ENCODE measurements around the gene CHD5.

The CHD5 gene

DNA sequence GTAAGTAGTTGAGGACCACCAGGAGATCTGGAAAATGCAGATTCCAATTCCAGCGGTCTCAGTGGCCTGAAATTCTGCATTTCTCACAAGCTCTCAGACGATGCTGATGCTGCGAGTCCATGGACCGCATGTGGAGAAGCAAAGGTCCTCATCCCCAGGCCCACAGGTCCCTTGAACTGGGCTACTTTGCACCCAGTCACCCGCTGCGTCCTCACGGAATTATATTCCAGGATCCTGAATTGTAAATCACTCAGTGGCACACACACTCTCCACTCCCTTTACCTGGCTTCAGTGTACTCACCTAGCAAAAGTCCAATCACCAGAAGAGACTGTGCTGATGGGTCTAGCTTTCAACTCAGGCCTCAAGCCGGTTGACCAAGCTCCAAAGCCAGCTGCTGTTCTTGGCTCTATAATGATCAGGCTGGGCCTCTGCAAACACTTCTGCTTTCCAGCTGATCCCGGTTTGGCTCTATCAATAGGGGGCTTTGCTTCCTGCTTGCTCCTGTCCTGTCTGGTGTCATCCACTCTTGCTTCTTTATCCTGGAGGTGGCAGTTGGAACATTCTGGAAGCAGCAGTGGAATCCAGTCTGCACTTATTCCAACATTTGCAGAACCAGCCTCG lies 20.2 kb upstream of the CHD5 start:
- no peak for DNase-seq (ENCODE audit: low read depth)

DNA sequence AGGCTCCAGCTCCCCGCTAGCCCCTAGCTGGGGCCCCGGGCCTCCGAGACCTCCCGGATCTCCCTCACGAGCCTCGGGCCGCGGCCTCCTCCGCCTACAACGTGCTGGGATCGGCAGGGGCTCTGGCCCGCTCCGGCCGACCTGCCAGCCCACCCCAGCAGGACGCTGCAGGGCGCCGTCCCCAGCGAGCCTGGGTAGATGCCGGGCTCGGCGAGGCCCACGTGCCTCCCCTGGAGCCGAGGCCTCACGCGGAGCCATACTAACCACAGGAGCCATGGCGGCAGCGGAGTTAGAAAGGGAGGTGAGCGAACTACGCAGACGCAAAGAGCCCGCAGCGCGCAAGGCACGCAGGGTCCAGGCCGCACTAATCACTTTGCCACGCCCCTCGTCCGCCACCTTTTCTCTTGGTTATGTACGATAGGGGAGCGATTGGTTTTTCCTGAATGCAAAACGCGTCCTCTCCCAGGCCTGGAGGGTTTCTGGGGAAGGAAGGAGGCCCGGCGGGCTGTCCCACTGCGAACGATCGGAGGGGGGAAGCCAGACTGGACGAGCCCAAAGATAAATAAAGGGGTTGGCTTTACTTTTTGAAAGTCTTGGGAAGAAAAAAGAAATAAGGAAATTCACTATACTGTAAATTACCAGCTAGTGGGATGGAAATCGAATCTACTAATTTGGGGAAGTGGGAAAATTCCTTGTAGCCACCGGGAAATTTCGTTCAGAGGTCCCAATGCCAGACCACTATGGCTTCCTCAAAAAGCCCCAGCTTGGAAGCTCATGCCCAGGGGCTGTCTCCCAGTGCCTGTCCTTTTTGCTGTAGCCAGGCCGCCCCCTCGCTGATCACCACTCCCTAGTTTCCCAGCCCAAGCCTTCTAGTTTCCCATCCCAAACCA lies 19.4 kb upstream of the CHD5 start, which contains the start of gene RPL22:
RPL22 (minus strand) TSS at position 298 of the 890 bp plus-strand sequence; CDS start at position 276, 22 bp downstream.
- DNase-seq (ENCODE audit: low read depth), result peak; percentile 95

DNA sequence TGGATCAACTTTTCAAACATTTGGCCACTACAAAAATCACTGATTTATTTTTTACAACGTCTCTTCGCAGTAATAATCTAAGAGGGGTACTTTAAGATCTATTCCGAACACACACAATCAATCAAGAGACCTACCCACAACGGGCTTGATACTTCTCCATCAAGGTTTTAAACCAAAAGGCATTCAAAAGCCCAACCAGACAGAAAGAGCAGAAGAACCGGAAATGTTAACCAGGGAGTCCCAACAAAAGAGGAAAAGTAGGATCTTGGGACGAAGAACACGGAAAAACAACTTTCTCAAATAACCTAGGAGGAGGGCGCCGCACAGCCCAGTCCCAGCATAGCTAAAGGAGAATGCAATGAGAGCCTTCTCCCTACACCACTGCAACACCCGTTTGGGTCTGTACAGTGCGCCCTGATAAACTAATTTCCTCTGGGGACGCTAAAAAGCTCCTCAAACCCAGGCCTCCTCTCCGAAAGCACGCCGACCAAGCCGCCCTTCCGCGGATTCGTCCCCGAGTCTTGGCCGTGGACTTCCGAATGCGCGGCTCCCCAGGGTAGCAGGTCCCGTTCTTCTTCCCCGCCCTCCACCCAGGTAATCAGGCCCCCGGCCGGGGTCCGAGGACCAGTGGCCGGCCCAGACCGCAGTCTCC lies 18.7 kb upstream of the CHD5 start:
- DNase-seq (ENCODE audit: low read depth), result no peak

DNA sequence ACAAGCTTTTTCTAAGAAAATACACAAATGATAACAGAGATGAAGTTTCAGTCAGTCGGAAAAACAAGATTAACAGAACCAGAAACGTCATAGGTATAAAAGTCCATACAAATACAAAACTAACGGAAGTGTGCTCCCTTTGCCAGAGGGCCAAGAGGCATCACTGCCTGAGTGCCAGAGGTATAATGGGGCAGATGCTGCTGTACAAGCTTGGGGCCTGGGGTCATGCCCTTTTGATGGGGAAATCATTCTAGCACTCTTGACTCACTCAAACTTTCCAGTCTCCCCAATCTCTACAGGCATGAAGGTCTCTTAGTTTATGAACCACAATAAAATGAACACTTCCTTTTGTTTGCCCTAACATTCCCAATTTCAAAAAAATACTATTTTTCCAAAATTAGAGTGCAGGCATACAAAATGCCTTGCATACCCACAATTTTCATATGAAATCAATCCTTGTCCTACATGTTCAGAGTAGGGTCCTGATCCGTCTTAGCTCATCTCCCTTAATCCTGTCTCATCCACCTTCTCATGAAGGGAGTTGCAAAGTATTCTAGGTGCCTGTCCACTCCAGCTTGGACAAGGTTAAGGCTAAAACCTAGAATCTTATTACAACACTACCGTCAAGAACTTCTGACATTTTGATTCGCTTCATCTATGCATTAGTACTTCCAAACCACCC lies 17.8 kb upstream of the CHD5 start:
- DNase-seq (ENCODE audit: low read depth), result no peak

DNA sequence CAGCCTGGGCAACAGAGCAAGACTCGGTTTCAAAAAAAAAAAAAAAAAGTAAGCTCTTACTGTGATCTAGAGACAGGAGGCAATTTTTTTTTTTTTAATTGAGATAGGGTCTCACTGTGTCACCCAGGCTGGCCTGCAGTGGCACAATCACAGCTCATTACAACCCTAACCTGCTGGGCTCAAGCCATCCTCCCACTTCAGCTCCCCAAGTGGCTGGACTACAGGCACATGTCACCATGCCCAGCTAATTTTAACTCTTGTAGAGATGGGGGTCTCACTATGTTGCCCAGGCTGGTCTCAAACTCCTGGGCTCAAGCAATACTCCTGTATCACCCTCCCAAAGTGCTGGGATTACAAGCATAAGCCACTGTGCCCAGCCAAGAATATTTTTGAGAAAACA lies 11.8 kb upstream of the CHD5 start:
- DNase-seq (ENCODE audit: low read depth), result no peak

DNA sequence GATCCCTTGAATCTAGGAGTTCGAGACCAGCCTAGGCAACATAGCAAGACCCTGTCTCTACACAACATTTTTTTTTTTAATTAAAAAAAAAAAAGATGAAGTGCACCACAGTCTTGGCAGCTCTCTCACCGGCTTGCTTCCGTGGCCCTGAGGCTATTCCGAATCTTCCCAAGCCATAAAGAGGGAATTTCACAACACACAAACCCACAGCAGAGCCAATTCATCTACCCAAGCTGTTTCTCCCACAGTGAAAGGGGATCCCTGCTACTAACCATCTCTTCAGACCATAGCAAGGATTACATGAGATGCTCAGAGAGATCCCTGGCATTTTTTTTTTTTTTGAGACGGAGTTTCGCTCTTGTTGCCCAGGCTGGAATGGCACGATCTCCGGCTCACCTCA lies 8.3 kb upstream of the CHD5 start:
- no peak for DNase-seq (ENCODE audit: low read depth)

DNA sequence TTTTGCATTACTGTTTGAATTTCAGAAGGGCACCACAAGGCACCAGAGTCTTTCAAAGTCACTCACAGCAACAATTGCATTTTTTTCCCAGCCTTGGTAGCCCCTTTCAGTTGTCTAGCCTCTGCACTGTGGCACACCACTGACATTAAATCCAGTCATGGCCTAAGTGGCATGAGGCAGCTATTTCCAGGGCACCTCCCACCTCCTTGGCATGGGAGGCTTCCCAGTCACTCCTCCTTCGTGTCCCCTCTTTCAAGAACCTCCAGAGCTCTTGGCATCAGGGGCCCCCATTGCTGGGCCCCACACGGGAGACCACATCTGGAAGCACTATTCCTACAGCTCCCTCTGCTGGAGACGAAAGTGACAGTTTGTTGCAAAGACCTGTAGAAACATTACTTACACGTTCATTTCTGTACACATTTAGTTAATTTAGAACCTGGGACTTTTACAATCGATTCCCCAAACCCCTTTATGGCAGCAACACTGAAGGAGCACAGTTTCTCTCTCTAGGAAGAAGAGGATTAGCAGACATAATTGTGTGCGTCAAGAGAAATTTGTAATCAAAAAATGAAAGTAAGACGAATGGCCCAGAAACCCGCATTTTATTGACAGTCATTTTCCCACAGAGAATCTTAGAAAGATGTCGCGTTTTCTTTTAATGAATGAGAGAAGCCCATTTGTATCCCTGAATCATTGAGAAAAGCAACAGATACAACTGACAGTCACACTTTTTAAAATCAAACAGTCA lies 5.7 kb upstream of the CHD5 start:
- DNase-seq (ENCODE audit: low read depth), result no peak

DNA sequence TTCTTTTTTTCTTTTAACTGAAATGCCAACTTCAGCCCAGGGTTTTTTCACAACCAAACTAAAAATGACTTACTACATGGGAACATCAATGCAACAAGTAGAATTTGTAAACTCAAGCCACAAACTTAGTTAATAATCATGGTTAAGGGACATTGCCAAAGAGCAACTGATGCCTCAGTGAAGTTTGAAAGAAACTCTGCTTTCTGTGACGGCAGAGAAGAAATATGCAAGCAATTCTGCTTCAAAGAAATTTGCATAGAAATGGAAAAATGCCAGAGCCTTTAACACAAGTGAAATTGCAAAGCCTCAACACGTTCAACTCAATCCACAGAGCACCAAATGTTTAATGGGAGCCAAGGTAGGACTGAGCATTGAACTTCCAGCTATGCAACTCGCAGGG lies 5.0 kb upstream of the CHD5 start:
- no peak for DNase-seq (ENCODE audit: low read depth)

DNA sequence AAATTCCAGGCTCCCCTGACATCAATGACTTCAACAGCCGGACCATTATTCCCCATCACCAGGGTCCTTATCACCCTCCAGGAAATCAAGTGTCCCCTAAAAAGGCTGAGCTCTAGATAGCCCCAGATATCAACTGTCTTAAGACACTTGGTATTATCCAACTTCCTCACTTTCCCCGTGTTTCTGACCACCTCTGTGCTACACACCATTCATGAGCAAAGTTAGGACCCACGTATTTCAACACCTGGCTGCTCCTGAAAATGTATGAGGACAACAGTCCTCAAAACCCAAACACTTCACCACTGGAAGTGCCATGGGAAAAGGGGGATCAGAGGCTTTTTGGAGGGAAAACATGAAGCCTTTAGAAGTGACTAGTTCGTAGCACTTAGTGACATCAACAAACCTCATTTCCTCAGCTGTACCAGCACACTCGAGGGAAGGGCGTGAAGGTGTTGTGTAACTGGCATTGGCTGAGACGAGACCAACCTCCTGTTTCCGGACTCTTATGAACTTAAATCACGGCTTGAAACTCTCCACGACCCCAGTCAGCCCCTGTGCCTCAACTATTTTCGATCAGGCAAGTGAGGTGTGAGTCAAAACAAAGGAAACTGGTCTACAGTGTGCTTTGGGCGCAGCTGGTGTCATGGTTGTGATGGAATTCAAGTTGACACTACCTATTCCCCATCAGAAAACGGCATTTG lies 4.1 kb upstream of the CHD5 start:
- no peak for DNase-seq (ENCODE audit: low read depth)

DNA sequence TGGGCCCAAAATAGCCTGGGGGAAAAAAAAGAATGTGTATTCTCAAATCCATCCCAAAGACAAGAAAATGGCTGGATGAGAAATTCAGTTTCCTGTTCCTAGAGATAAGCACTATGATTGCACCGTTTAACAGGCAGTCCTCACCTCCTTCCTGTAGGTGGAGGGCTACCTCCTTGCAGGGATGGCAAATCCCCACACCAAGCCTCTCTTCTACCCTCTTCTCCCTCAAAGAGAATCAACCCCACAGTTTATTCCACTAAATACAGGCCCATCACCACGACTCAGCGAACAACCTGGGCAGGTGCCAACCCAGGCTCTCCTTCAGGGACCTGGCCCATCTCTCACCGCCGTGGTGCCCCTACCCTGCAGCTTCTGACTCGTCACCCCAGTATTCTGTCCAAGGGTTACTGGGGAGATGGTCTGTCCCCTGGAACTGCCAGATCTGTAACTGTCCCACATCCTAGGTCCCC lies 3.4 kb upstream of the CHD5 start:
- DNase-seq (ENCODE audit: low read depth), result no peak

DNA sequence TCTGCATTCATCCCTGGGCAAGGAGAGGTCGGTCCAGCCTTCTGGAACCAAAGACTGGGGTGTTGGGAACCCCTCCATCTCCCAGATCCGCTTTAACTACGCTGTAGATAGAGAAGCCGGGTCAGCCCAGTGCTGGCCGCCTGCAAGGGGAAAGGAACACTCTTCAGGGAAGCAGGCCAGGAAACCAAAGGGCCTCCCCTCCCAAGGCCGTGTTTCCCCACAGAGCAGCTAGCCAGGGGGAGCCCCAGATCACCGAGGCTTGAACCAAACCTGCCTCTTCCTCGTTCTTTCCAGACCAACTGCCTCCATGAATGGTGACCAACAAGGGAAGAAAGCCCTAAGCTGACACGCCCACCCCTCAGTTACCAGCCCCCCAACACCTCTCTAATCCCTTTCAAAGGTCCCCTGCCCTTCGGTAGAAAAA lies 1.2 kb upstream of the CHD5 start:
- DNase-seq (ENCODE audit: low read depth), result no peak

DNA sequence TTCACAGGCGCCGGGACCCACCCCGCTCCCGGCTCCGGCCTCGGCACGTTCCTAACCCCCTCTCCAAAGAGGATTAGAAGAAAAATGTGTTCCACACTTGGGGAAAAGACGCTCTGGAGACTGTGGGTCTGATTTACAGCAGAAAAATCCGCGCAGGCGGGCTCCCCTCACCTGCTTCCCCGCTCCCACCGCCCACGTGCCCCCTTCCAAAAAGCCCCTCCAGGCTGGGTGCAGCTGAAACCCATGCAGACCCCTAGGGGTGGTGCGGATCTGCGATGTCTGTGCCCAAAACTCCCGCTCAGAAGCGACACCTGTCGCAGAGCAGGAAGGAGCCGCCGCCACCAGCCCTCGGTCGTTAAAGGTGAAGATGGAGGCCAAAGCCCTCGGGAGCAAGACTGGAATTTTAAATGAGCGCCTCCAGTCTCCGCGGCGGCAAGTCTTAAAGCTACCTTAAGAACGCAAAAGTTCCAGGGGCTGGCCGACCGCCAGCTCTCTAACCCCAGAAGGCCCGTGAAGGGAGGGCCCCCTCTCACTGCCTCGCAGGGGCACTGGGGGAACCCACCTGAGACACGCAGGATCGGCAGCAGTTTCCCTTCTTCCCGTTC lies 688 bp upstream of the CHD5 start:
- DNase-seq (ENCODE audit: low read depth), result no peak

DNA sequence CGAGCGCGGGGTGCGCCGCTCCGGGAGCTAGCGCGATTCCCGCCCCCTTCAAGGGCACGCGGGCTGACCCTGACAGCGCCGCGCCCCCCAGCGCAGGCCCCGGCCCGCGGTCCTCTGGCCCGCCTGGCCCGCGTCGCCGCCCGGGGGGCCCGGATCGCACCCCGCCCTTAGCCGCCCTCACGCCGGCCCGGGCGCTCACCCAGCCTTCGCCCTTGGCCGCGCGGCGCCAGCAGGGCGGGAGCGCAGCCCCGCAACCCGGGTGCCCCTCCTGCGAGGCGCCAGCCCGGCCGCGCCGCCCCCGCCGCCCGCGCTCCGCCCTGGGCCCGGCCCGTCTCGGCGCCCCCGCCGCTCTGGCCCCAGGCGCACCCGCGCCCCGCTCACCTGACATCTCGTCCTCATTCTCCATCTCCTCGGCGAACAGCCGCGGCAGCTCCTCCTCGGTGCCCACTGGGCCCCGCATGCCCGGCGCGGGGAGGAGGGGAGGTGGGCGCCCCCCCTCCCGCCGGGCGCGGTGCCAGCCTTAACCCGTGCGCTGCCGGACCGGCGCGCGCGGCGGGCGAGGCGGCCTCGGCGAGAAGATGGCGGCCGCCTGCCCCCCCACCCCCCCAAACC lies 451 bp downstream of the CHD5 start:
- no peak for DNase-seq (ENCODE audit: low read depth)

DNA sequence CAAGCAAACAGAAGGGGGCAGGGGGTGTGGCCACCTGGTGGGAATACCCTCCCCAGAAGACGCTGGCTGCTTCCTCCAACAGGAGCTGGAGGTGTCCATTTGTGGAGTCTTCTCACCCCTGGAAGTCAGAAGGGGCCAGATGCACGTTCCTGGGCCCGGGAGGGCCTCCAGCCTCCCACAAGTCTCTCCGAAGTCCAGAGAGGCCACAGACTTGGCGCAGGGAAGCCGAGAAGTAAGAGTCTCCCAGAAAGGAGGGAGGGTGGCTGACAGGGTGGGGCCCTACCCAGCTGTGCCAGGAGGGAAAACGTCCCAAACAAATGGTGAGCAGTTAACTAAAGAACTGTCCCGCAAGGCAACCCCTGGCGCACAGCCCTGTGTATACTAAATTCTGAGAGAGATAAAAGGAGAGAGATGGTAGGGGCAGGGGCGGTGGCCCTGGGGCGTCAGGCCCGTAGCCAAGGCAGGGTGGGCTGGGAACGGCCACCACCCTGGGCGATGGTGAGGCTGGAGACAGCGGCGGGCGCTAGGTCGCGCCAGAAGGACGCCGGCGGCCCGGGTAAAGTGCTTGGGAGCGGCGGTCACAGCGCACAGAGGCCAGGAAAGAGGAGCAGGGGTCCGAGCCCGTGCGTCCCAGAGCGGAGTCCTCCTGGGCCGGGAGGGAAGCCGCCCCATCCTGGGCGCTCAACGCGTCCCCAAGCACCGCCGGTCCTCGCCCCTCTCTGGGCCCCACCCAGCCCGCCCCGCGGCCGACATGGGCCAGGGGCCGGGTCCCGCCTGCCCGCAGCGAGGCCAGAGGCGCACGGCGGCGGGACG lies 1.2 kb downstream of the CHD5 start:
- DNase-seq (ENCODE audit: low read depth), result no peak

DNA sequence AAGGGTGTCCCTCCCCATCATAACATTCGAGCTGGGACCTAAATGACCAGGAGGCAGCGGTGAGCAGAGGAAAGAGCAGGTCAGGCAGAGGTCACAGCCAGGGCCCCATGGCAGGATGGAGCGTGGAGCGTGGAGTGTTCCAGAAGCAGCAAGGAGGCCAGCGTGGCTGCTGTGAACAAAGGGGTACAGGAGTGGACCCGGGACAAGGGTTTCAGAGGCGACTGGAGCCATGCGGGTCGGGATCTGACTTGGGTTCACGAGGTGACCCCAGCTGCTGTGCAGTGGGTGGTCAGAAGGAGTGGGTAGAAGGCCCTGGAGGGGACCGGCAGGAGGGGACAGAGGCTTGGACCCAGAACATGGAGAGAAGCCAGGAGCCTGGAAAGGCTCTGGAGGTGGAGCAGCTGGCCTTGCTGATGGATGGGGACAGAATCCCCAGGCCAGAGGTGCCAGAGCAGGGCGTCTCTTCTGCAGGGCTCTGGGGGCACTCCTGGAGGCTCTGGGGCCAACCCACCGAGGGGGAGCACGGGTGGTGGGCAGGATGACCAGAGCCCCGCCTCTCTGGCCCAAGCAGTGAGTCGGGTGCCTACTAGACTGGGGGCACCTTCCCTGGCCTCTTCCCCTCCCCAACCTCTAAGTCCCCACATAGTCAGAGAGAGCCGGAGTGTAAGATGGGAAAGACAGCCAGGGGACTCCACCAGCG lies 2.3 kb downstream of the CHD5 start:
- DNase-seq (ENCODE audit: low read depth), result no peak

DNA sequence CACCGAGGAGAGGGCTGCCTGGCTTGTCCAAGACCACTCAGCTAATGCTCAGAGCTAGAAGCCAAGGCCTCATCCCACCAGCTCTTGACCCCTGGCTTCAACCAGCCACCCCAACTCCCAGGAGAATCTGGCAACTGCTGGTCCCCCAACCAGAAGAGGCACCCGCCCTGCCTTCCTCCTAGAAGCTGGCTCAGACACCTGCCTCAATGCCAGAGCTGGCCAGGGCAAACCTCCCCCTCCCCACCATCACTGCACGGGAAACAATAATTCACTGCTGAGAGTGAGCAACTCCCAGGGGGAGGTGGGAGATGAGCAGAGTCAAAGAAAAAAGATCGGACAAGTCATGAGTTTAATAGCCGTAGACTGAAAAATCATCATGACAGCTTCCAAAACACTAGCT lies 3.3 kb downstream of the CHD5 start:
- no peak for DNase-seq (ENCODE audit: low read depth)

DNA sequence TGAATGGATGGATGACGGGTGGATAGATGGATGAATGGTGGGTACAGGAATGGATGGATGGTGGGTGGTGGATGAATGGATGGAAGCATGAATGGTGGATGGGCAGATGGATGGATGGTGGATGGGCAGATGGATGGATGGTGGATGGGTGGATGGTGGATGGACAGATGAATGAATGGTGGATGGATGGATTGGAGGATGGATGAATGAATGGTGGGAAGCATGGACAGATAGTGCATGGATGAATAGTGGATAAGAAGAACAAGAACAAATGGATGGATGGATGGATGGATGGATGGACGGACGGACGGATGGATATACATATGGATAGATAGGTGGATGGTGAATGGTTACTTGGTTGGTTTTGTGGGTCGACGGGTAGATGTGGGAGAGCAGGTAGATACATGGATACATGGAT lies 4.7 kb downstream of the CHD5 start:
- DNase-seq (ENCODE audit: low read depth), result no peak

DNA sequence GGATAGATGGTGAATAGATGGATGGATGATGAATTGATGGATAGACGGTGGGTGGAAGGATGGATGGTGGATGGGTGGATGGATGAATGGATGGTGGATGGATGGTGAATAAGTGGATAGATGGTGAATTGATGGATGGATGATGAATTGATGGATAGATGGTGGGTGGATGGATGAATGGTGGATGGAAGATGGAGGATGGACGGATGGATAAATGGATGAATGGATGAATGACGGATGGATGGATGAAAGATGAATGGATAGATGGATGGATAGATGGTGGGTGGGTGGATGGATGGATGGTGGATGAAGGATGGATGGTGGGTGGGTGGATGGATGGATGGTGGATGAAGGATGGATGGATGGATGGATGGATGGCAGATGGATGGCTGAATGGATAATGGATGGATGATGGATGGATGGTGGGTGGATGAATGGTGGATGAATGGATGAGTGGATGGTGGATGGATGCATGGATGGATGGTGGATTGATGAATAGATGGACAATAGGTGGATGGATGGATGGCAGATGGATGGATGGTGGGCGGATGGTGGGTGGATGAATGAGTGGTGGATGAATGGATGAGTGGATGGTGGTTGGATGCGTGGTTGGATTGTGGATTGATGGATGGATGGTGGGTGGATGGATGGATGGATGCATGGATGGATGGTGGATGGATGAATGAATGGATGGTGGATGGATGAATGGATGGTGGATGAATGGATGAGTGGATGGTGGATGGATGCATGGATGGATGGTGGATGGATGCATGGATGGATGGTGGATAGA lies 5.3 kb downstream of the CHD5 start:
- DNase-seq (ENCODE audit: low read depth), result no peak
